Renal cortical epithelial cell (primary cell): ENCODE results near the gene HEATR5A. TPM values are rescaled to one million over a fixed set of nuclear protein-coding genes. Genes with fewer than 3 reads are reported as not detected.
"Not testable (repeated sequence)": the region's sequence is repeated elsewhere in the genome, so short reads cannot be mapped to it uniquely, and the experiment has no call there.

Experiments used
- DNase-seq: peaks from one replicate; pipeline ENCODE4 v3.0.0-alpha.2; 2011; ENCODE audit warnings: low read depth
- total RNA-seq: library from RNA; depleted of rRNA; stranded (reverse); fragments of >200 nt; gene quantifications from 2 replicates; pipeline ENCODE4 v1.2.3, GENCODE V29; 2014

HEATR5A gene
- total RNA-seq = 22.7 and 36.0 TPM in 2 replicates

GRCh38 chr14:31420319-31421111 lies at the start of gene HEATR5A:
Gene HEATR5A, minus strand, starts transcription at chr14:31420550. Its CDS starts 17,575 bp downstream, at chr14:31402975.
- peak; percentile 81 for DNase-seq

GRCh38 chr14:31466554-31466953 lies 46.2 kb upstream of the HEATR5A start:
- no peak for DNase-seq

- no peak for DNase-seq
These were observed 44.8 kb upstream of the HEATR5A start for GRCh38 chr14:31465111-31465510.

GRCh38 chr14:31462450-31462849 lies 42.1 kb upstream of the HEATR5A start:
- not testable (repeated sequence) for DNase-seq

GRCh38 chr14:31461545-31461944 lies 41.2 kb upstream of the HEATR5A start:
- peak; percentile 16 for DNase-seq

- DNase-seq = peak; percentile 52
These were observed 37.6 kb upstream of the HEATR5A start for GRCh38 chr14:31457665-31458659.

- DNase-seq = peak; percentile 84
These were observed 36.7 kb upstream of the HEATR5A start, which contains the start of gene DTD2 for GRCh38 chr14:31456841-31457664. Gene DTD2, minus strand, starts transcription at chr14:31457506. Its CDS starts 113 bp downstream, at chr14:31457393.

GRCh38 chr14:31449971-31450610 lies 29.7 kb upstream of the HEATR5A start:
- peak; percentile 46 for DNase-seq

GRCh38 chr14:31449136-31449535 lies 28.8 kb upstream of the HEATR5A start:
- no peak for DNase-seq

GRCh38 chr14:31445703-31446102 lies 25.4 kb upstream of the HEATR5A start:
- DNase-seq = no peak

- no peak for DNase-seq
These were observed 21.9 kb upstream of the HEATR5A start for GRCh38 chr14:31442284-31442683.

GRCh38 chr14:31441273-31442111 lies 21.1 kb upstream of the HEATR5A start:
- DNase-seq = peak; percentile 67

GRCh38 chr14:31440280-31440679 lies 19.9 kb upstream of the HEATR5A start:
- DNase-seq = no peak

- DNase-seq = no peak
These were observed 19.2 kb upstream of the HEATR5A start for GRCh38 chr14:31439561-31439960.

- DNase-seq = not testable (repeated sequence)
These were observed 16.8 kb upstream of the HEATR5A start for GRCh38 chr14:31437045-31437691.

- DNase-seq = no peak
These were observed 14.9 kb upstream of the HEATR5A start for GRCh38 chr14:31435276-31435675.

- DNase-seq = no peak
These were observed 10.4 kb upstream of the HEATR5A start for GRCh38 chr14:31430634-31431264.

GRCh38 chr14:31429791-31430190 lies 9.4 kb upstream of the HEATR5A start:
- DNase-seq = no peak

GRCh38 chr14:31428011-31428410 lies 7.7 kb upstream of the HEATR5A start:
- no peak for DNase-seq
